GM21526 (cell line): ENCODE data around the gene PEX14.

ENCODE experiments used
- ATAC-seq: cut with Tn5 transposase; IDR thresholded peaks from one replicate; pipeline ENCODE4 v1.9.1; 2021; ENCODE audit warnings: moderate library complexity; ENCODE audit not compliant: unreplicated experiment, low FRiP score

Gene PEX14

GRCh38 chr1:10640843-10641553 is 166.2 kb downstream of the PEX14 start:
- no peak for ATAC-seq

- no peak for ATAC-seq
These were observed 167.2 kb downstream of the PEX14 start for GRCh38 chr1:10641976-10642375.

- ATAC-seq, result no peak
These were observed 167.8 kb downstream of the PEX14 start for GRCh38 chr1:10642403-10643080.

- no peak for ATAC-seq
These were observed 169.0 kb downstream of the PEX14 start for GRCh38 chr1:10643607-10644306.

GRCh38 chr1:10644307-10645128 is 169.8 kb downstream of the PEX14 start:
- ATAC-seq, result no peak

GRCh38 chr1:10646347-10646861 is 171.7 kb downstream of the PEX14 start:
- ATAC-seq, result no peak

GRCh38 chr1:10647414-10648170 is 172.8 kb downstream of the PEX14 start:
- ATAC-seq, result no peak

- no peak for ATAC-seq
These were observed 174.2 kb downstream of the PEX14 start for GRCh38 chr1:10648689-10649516.

GRCh38 chr1:10649517-10650201 is 174.9 kb downstream of the PEX14 start:
- no peak for ATAC-seq

- no peak for ATAC-seq
These were observed 176.0 kb downstream of the PEX14 start for GRCh38 chr1:10650556-10651388.

GRCh38 chr1:10651389-10651766 is 176.6 kb downstream of the PEX14 start:
- no peak for ATAC-seq

- ATAC-seq, result no peak
These were observed 177.0 kb downstream of the PEX14 start for GRCh38 chr1:10651793-10652192.

- ATAC-seq, result no peak
These were observed 177.9 kb downstream of the PEX14 start for GRCh38 chr1:10652626-10653025.

GRCh38 chr1:10653370-10654125 is 178.8 kb downstream of the PEX14 start:
- ATAC-seq, result no peak

GRCh38 chr1:10655002-10655401 is 180.3 kb downstream of the PEX14 start:
- no peak for ATAC-seq

GRCh38 chr1:10656431-10656830 is 181.7 kb downstream of the PEX14 start:
- ATAC-seq, result no peak
